ENCODE results near the gene ETNK2. TPM values are rescaled to one million over a fixed set of nuclear protein-coding genes. Genes with fewer than 3 reads are reported as not detected.

ETNK2 gene
- total and polyA plus RNA-seq, 2 of the 13 experiments (the other 11 are each of a cell fraction or from before 2014, with no cell fraction given) = 15.5 to 42.8 TPM

DNA sequence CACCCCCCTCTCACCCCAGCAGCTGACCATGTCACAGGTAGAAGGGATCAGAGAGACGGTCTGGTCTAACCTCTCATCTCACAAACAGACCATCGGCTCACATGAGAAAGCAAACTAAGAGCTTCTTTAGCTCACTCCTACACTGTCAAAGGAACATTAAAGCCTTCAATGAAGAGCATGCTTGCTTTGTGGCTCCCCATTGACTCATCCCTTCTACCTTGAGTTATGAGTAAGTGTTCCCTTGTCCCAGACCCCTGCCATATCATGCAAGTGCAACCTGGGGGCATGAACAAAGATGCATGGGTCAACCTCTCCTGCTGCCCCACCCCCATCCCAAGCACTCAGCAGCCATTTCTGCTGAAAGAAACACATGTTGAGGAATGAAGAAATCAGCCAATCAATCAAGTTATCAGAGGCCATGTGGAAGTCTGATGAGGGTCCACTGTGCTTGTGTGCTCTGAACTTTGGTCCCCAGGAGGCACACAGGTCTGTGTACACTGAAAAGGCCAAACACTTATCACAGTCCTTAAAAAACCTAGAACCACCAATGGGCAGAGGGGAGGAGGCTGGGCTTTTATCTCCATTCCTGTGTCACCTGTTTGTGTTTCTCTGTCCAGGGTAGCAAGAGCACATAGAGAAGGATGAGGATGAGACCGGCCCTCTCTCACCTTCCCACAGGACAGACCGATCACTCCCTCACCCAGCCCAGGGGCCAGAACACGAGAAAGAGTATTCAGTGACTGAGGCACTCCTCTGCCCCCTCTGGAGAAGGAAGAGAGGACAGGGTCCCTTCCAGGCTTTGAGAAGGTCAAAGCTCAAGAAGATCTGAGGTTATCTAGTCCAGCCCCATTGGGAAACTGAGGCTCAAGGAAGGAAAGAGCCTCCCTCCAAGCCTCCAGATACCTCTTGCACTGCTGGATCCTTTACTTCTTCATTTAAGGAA is 9.5 kb downstream of the ETNK2 start:
- Histone ChIP-seq H4K20me1 (ENCODE audit: insufficient read depth, low read length) (no peaks in the 10 kb centered on the region), H3K9me3 (ENCODE audit: low read length) (no peaks in the 10 kb centered on the region), H3K27me3 (ENCODE audit: control insufficient read depth in 1 of 2, insufficient read depth in 2 of 2, low read length in 2 of 2) (no peaks in the 10 kb centered on the region), H3K4me2 (ENCODE audit: low read depth, low read length) (peak overlapping the region; percentile 57), H3K27ac (ENCODE audit: extremely low read length, insufficient read depth, low read length) (peak overlapping the region; percentile 68), H3K4me3 (replicated peaks in 1 of 3; ENCODE audit: insufficient read depth in 1 of 3, low read depth in 2 of 3, low read length in 3 of 3) (no peak overlapping the region), H3K4me1 (ENCODE audit: insufficient read depth, low read length) (peaks cover 59% of the 10 kb centered on the region), H2AFZ (ENCODE audit: low read length) (no peak overlapping the region), H3K9ac (ENCODE audit: insufficient read depth, low read depth, low read length) (no peak overlapping the region), H3K79me2 (ENCODE audit: insufficient read depth, low read length) (no peaks in the 10 kb centered on the region), H3K36me3 (replicated peaks in 1 of 2; ENCODE audit: control insufficient read depth in 1 of 2, insufficient read depth in 2 of 2, low read length in 2 of 2) (peaks cover 0 to 6% of the 10 kb centered on the region in 2 experiments; a peak in 1 of 5 replicates)
- no TSS peak for BruUV-seq (replicated peaks)
- FAIRE-seq (peak; percentile 81), ATAC-seq (peak; percentile 33), DNase-seq (ENCODE audit: low spot score) (peak; percentile 64)
- POLR2A ChIA-PET = interaction anchor here (1.2 to 2.2 kb wide), 2 partner anchors 9 to 72 kb away, joined by 3 to 8 read pairs; partner anchors contain the start of genes ETNK2 and GOLT1A
- in situ Hi-C loops (cut with HindIII; ENCODE audit: extremely low pct_ligation_motif_present, low pct_unique_long_range_greater_than_20kb) = no loop called here
- CTCF ChIA-PET (ENCODE audit: low intra/inter-chr PET ratio, low total read pairs) = no interaction called here
- 45% methylated on average over 5 of the region's 5 CpGs for WGBS (ENCODE audit: low lambda C conversion rate)
- intact Hi-C loops (cut with micrococcal nuclease; ENCODE audit: unreplicated experiment) = loop anchor here (10.0 kb wide), 1 partner anchor 362 kb away; no protein-coding TSS in a partner anchor
- 0 out of 2 replicates have a peak, but pooled peaks have one; percentile 36 for TF ChIP-seq CCDC6 (CRISPR knock-in tag; IDR thresholded peaks at IDR 0.05)
- no peak for TF ChIP-seq MXD1 (CRISPR knock-in tag; IDR thresholded peaks at IDR 0.05)
- no peak for TF ChIP-seq THAP8 (CRISPR knock-in tag; IDR thresholded peaks at IDR 0.05; ENCODE audit: borderline replicate concordance)
- TF ChIP-seq CREM (IDR thresholded peaks at IDR 0.05) = peak; percentile 53; the same call in 1 of the 2 replicates
- no peak for TF ChIP-seq CREM (CRISPR knock-in tag; IDR thresholded peaks at IDR 0.05)
- no peak for TF ChIP-seq ZFP62 (CRISPR knock-in tag; IDR thresholded peaks at IDR 0.05)
- TF ChIP-seq TP53 (CRISPR knock-in tag; conservative IDR thresholded peaks at IDR 0.05) = no peak
- no peak; the same call in 1 of the 2 replicates for TF ChIP-seq EHMT2 (IDR thresholded peaks at IDR 0.05; ENCODE audit: borderline replicate concordance, low read depth, low read length)
- TF ChIP-seq U2AF1 (optimal IDR thresholded peaks at IDR 0.05; ENCODE audit: low read depth, low read length) = no peak
- TF ChIP-seq ZNF382 (CRISPR knock-in tag; IDR thresholded peaks at IDR 0.05; ENCODE audit: borderline replicate concordance) = no peak
- TF ChIP-seq, protein P1, sequence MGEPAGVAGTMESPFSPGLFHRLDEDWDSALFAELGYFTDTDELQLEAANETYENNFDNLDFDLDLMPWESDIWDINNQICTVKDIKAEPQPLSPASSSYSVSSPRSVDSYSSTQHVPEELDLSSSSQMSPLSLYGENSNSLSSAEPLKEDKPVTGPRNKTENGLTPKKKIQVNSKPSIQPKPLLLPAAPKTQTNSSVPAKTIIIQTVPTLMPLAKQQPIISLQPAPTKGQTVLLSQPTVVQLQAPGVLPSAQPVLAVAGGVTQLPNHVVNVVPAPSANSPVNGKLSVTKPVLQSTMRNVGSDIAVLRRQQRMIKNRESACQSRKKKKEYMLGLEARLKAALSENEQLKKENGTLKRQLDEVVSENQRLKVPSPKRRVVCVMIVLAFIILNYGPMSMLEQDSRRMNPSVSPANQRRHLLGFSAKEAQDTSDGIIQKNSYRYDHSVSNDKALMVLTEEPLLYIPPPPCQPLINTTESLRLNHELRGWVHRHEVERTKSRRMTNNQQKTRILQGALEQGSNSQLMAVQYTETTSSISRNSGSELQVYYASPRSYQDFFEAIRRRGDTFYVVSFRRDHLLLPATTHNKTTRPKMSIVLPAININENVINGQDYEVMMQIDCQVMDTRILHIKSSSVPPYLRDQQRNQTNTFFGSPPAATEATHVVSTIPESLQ (CRISPR knock-in tag; conservative IDR thresholded peaks at IDR 0.05) = no peak
- no peak for TF ChIP-seq TOE1 (CRISPR knock-in tag; IDR thresholded peaks at IDR 0.05)
- no peak for TF ChIP-seq ZBTB44 (CRISPR knock-in tag; IDR thresholded peaks at IDR 0.05)
- TF ChIP-seq ZNF746 (CRISPR knock-in tag; IDR thresholded peaks at IDR 0.05) = no peak
- TF ChIP-seq ZNF777 (CRISPR knock-in tag; IDR thresholded peaks at IDR 0.05) = no peak
- TF ChIP-seq YY1 (IDR thresholded peaks at IDR 0.05; ENCODE audit: insufficient read depth, insufficient replicate concordance, low read depth, low read length) = peak; percentile 48
- TF ChIP-seq TEAD3 (CRISPR knock-in tag; optimal IDR thresholded peaks at IDR 0.05; ENCODE audit: borderline replicate concordance) = peak; percentile 51
- no peak for TF ChIP-seq HOXA7 (CRISPR knock-in tag; IDR thresholded peaks at IDR 0.05)
